GM12873 (cell line): ENCODE results near the gene CRKL.

Experiments used
- TF ChIP-seq, protein P1 (sequence below): IDR thresholded peaks from 2 replicates; pipeline ENCODE4 v1.5.1; 2012; ENCODE audit warnings: low read depth, mild to moderate bottlenecking, moderate library complexity, low read length, control low read depth; ENCODE audit not compliant: insufficient read depth; ENCODE audit errors: missing control alignments

CRKL gene

DNA sequence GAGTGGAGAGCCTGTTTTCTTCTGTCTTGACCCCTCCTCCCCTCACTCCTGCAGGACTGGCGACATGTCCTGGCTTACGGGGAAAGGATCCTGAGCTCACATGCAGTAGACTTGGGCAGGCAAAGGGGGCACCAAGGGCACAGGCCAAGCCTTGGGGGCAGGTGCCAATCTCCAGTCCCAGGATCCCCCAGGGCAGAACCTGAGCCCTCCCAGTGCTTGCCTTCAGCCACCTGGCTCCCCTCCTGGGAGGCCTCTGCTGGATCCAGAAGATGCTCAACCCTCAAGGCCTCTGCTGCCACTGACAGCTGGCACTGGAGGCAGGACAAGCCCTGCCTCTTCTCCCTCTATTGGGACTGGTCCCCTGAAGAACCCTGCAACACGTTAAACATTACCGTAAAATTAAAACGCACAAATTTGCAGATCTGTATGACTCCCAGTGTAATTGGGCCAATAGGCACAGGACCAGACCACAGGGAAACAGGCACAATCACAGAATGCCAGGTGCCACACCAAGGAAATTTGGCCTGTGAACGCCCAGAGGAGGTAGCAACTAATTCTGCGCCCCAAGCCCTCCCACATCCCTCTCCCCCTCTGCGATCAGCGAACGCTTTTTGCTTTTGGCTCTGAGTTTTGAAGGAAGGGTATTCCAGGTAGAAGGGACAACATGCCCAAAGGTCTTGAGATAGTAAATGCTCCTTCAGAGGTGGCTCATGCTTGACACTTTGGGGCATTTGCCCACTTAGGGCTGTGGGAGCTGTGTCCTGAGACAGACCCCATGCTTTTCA lies 63.9 kb downstream of the CRKL start:
- TF ChIP-seq, protein P1, sequence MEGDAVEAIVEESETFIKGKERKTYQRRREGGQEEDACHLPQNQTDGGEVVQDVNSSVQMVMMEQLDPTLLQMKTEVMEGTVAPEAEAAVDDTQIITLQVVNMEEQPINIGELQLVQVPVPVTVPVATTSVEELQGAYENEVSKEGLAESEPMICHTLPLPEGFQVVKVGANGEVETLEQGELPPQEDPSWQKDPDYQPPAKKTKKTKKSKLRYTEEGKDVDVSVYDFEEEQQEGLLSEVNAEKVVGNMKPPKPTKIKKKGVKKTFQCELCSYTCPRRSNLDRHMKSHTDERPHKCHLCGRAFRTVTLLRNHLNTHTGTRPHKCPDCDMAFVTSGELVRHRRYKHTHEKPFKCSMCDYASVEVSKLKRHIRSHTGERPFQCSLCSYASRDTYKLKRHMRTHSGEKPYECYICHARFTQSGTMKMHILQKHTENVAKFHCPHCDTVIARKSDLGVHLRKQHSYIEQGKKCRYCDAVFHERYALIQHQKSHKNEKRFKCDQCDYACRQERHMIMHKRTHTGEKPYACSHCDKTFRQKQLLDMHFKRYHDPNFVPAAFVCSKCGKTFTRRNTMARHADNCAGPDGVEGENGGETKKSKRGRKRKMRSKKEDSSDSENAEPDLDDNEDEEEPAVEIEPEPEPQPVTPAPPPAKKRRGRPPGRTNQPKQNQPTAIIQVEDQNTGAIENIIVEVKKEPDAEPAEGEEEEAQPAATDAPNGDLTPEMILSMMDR, result no peak

DNA sequence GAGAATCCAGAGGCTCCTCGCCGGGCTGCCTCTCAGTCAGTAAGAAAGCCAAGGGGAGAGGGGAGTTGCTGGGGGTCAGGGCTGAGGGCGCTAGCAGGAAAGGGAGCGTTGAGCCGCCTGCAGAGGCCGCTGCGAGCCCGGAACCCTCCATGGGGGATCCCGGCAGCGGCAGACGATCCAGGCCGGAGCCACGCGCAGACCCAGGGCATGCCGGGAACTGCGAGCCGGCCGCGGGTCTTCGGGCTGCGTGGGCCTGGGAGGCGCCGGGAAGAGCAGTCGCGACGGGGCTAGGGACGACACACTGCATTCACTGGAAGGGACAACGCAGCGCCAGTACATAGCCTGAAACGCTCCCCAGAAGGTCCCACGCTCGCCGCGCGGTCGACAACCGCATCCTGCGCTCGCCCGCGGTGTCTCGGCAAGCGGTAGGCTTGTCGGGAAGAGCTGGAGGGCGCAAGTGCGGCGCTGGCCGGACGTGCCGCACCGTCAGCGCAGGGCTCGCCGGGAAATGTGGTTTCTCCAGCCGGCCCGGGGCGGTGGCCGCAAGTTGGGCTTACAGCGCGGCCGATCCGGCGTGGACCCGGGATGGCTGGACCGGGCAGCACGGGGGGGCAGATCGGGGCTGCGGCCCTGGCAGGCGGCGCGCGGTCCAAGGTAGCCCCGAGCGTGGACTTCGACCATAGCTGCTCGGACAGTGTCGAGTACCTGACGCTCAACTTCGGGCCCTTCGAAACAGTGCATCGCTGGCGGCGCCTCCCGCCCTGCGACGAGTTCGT lies 64.8 kb downstream of the CRKL start, which contains the start of gene LZTR1:
LZTR1 (plus strand) TSS at position 511 of the 776 bp plus-strand sequence; CDS start at position 586, 75 bp downstream.
- TF ChIP-seq, protein P1, result peak; percentile 55

DNA sequence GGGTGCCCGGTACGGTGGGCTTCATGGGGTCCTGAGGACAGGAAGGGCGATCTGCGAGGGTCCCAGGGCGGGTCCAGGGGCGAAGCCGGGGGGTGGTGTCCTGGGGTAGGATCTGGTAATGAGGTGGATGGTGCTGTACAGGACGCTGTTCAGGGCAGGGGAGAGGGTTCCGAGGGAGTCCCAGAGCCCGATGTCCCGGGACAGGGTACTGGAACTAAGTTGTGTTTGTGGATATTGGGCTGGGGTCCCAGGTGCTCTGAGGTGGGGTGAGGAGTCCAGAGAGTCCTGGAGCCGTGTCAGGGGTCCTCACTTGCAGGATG lies 65.3 kb downstream of the CRKL start:
- TF ChIP-seq, protein P1, result no peak

DNA sequence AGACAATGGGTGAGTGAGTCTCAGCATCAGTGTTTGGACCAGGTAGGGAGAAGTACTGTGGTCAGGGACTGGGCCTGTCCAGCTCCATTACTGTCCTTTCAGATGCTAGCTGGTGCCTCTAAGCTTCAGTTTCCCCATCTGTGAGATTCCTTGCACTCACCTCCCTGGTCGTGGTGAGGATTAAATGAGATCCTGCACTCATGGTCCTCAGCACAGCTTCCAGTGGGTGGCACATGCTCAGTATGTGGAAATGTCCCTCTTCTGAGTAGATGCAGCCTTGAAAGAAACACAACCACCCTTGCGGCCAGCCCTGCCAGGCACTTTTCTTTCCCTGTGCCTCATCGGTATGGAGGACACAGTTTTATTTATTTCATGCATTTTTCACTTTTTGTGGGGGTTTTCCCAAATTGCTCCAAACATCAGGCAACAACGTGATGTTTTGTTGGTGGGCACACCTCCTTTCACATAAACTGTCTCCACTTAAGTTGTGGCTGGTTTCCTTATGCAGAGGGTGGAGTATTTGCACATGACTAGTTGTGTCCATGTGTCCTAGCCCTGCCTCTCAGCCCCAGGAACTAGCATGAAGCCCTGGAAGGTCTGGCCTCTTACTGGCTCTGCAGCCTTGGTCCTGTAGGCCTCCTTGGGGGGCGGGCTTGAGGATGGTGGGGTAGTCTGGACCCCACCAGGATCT lies 66.0 kb downstream of the CRKL start:
- TF ChIP-seq, protein P1, result no peak

DNA sequence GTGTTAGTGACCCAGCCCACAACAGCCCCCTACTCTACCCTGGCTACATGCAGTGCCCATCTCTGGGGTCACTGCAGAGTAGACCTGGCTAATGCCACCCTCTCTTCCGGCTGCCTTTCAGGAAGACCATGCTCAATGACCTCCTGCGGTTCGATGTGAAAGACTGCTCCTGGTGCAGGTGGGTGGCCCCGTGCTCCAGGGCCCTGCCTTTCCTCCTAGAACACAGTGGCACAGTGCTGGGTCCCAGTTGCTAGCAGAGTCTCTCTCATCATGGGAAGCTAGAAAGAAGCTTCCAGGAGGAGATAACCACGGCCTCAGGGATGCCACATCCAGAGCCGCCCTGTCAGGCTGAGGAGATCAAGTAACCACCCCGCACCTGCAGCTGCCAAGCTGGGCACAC lies 68.5 kb downstream of the CRKL start:
- TF ChIP-seq, protein P1, result no peak

DNA sequence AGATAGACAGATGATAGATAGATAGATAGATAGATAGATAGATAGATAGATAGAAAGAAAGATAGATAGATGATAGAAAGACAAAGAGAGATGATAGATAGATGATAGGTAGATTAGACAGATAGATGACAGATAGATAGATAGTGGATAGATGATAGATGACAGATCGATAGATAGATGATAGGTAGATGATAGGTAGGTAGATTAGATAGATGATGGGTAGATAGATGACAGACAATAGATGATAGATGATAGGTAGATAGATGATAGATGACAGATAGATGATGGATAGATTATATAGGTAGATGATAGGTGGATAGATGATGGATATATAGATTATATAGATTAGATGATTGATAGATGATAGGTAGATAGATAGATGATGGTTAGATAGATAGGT lies 69.2 kb downstream of the CRKL start:
- TF ChIP-seq, protein P1, result no peak

DNA sequence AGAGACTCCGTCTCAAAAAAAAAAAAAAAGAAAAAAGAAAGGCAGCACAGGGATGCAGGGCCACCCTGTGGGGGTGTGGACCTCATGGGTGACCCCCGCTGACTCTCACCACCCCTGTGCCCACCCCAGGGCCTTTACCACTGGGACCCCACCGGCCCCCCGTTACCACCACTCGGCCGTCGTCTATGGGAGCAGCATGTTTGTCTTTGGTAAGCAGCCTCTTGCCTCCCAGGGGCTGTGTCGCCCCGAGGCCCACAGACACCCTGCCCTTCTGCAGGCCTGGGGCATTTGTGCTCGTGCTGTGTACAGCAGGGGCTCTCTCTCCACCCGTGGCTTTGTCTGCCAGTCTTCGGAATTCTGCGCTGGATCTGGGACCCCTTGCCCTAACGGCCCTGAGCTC lies 70.2 kb downstream of the CRKL start:
- TF ChIP-seq, protein P1, result no peak
